Testis (tissue), 2 donors: ENCODE results near the gene APH1B.

Experiments
- POLR2A ChIP-seq: fragments of 450-650 bp; IDR thresholded peaks from one replicate; pipeline ENCODE4 v1.6.1; 2017; ENCODE audit warnings: antibody characterized with exemption, mild to moderate bottlenecking, moderate library complexity
- TF ChIP-seq, protein P1 (sequence below), 3 experiments: fragments of 450-650 bp in 2 of 3; fragments of 200-600 bp in 1 of 3; sonication (generic) in 1 of 3; IDR thresholded peaks; one replicate each; pipeline ENCODE4 v1.5.1; 2016 to 2019; ENCODE audit warnings: antibody characterized with exemption in 3 of 3, mild to moderate bottlenecking in 2 of 3, moderate library complexity in 1 of 3

DNA sequence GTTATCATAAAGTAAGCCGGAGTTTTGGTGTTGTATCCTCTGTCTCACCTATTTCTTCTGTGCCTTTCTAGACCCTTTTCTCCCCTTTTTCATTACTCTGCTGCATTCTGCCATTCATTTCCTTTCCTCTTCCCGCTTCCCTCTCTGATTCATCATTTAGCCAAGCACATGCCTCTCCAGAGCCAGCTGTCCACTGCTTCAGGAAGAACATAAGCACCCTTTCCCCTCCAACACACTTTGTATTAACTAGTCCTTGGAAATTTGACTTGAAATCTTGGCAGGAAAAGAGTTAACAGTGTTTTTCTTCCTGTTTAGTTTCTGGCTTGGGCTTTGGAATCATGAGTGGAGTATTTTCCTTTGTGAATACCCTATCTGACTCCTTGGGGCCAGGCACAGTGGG, 9.7 kb downstream of the APH1B start:
- TF ChIP-seq POLR2A, result no peak
- TF ChIP-seq, protein P1, sequence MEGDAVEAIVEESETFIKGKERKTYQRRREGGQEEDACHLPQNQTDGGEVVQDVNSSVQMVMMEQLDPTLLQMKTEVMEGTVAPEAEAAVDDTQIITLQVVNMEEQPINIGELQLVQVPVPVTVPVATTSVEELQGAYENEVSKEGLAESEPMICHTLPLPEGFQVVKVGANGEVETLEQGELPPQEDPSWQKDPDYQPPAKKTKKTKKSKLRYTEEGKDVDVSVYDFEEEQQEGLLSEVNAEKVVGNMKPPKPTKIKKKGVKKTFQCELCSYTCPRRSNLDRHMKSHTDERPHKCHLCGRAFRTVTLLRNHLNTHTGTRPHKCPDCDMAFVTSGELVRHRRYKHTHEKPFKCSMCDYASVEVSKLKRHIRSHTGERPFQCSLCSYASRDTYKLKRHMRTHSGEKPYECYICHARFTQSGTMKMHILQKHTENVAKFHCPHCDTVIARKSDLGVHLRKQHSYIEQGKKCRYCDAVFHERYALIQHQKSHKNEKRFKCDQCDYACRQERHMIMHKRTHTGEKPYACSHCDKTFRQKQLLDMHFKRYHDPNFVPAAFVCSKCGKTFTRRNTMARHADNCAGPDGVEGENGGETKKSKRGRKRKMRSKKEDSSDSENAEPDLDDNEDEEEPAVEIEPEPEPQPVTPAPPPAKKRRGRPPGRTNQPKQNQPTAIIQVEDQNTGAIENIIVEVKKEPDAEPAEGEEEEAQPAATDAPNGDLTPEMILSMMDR (IDR thresholded peaks at IDR 0.05), result no peak
